Naive thymus-derived CD4-positive, alpha-beta T cell (primary cell): Measurements from ENCODE around the gene ATG4D. TPM values are rescaled to one million over a fixed set of nuclear protein-coding genes. Genes with fewer than 3 reads are reported as not detected.

Experiments
- ATAC-seq: fragments of 150-1000 bp; cut with Tn5 transposase; 2 replicates; pipeline ENCODE4 v1.10.0; 2021; ENCODE audit warnings: mild to moderate bottlenecking, moderate library complexity
- CTCF ChIA-PET: fragments of 350-600 bp; sonication (Branson Sonifier 250); formaldehyde crosslinking; loops from one replicate; lab custom pipeline; 2021; ENCODE audit warnings: antibody characterized with exemption; lab: Charles Lee
- POLR2A ChIA-PET: fragments of 350-600 bp; sonication (Branson Sonifier 250); formaldehyde crosslinking; loops from one replicate; lab custom pipeline; 2021; ENCODE audit warnings: antibody characterized with exemption, inconsistent platforms; lab: Charles Lee
- DNase-seq, 9 donors: peaks; one replicate each; pipeline versions ENCODE4 v3.0.0 to v3.0.0-alpha.2; 2020 to 2022; ENCODE audit warnings: mixed read lengths in 1 of 9
- H3K27ac ChIP-seq: one replicate; pipeline ENCODE4 v1.7.0; 2013; ENCODE audit warnings: mild to moderate bottlenecking, low read depth, low read length, moderate library complexity
- H3K27me3 ChIP-seq, 2 donors: one replicate each; pipeline ENCODE4 v1.7.0; 2013; ENCODE audit warnings: low read length in 2 of 2, mild to moderate bottlenecking in 2 of 2, moderate library complexity in 2 of 2; ENCODE audit not compliant: control insufficient read depth in 2 of 2, insufficient read depth in 2 of 2
- H3K36me3 ChIP-seq, 3 experiments: 1 replicate in 2 of 3; 2 replicates in 1 of 3; pipeline ENCODE4 v1.7.0; 2013; ENCODE audit warnings: low read length in 3 of 3, mild to moderate bottlenecking in 3 of 3, moderate library complexity in 1 of 3; ENCODE audit not compliant: insufficient read depth in 3 of 3, control insufficient read depth in 2 of 3
- H3K4me1 ChIP-seq, 2 donors: one replicate each; pipeline ENCODE4 v1.7.0; 2013; ENCODE audit warnings: low read length in 2 of 2, mild to moderate bottlenecking in 2 of 2, moderate library complexity in 1 of 2; ENCODE audit not compliant: control insufficient read depth in 2 of 2, insufficient read depth in 2 of 2
- H3K4me3 ChIP-seq: 2 replicates; pipeline ENCODE4 v1.7.0; 2013; ENCODE audit warnings: mild to moderate bottlenecking, low read length
- H3K9me3 ChIP-seq, 3 experiments: 1 replicate in 2 of 3; 2 replicates in 1 of 3; pipeline ENCODE4 v1.7.0; 2013; ENCODE audit warnings: low read length in 3 of 3; ENCODE audit not compliant: control insufficient read depth in 2 of 3
- H3K27ac Mint-ChIP-seq, 9 donors: one replicate each; pipeline ENCODE4 v1.8.0; 2020 to 2022; ENCODE audit warnings: mixed read lengths in 9 of 9, mild to moderate bottlenecking in 8 of 9, moderate library complexity in 5 of 9, inconsistent platforms in 2 of 9
- H3K27me3 Mint-ChIP-seq, 5 donors: one replicate each; pipeline ENCODE4 v1.8.0; 2021 to 2022; ENCODE audit warnings: mixed read lengths in 5 of 5, mild to moderate bottlenecking in 1 of 5
- H3K36me3 Mint-ChIP-seq, 5 donors: one replicate each; pipeline ENCODE4 v1.8.0; 2020 to 2022; ENCODE audit warnings: mixed read lengths in 5 of 5, mild to moderate bottlenecking in 3 of 5, inconsistent platforms in 1 of 5
- H3K4me1 Mint-ChIP-seq, 7 donors: one replicate each; pipeline ENCODE4 v1.8.0; 2020 to 2022; ENCODE audit warnings: mixed read lengths in 7 of 7, mild to moderate bottlenecking in 3 of 7, inconsistent platforms in 1 of 7
- H3K4me3 Mint-ChIP-seq, 10 donors: one replicate each; pipeline ENCODE4 v1.8.0; 2020 to 2022; ENCODE audit warnings: mild to moderate bottlenecking in 10 of 10, mixed read lengths in 10 of 10, moderate library complexity in 6 of 10, inconsistent platforms in 2 of 10
- H3K9me3 Mint-ChIP-seq, 11 donors: one replicate each; pipeline ENCODE4 v1.8.0; 2020 to 2022; ENCODE audit warnings: mixed read lengths in 11 of 11, mild to moderate bottlenecking in 4 of 11, inconsistent platforms in 1 of 11, moderate library complexity in 1 of 11
- intact Hi-C, 2 donors: fragments of 100-400 bp; cut with micrococcal nuclease; formaldehyde crosslinking; loops; one replicate each; pipeline ENCODE4 v1.15.1; 2023
- polyA plus RNA-seq, 2 donors: library from polyadenylated mRNA; unstranded; fragments of 300-500 nt; fragmentation: Illumina TruSeq; gene quantifications; one replicate each; pipeline ENCODE4 v1.2.3, GENCODE V29; 2021
- total RNA-seq, 6 experiments: library from RNA in 5 of 6; stranded (reverse) in 5 of 6; gene quantifications; 1 replicate in 5 of 6; 2 replicates in 1 of 6; pipeline ENCODE4 v1.2.3 and lab custom pipeline; 2021 to 2026

ATG4D gene
- total and polyA plus RNA-seq, 7 experiments from 2014 or later, result 12.9 to 70.3 (median 42.3) TPM

DNA sequence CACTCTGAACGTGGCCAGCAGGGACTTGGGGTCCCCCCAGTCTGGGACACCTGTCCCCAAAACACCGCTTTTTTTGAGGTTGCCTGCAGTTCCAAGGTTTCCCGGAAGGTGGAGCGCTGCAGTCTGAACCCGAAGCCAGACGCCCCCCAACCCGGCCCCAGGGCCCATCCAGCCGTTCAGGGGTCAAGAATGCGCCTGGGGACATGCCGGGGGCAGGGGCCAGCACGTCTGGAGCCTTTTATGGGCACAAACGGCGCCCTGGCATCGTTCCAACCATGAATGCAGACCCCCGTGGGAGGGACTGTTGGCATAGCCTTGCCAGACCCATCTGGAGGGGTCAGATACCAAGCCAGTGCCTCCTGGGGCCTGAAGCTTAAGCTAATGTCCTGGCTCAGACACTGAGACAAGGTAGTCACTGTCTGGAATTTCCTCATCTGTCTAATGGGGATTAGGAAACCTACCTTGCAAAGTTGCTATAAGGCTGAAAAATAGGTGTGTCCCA lies 33.4 kb upstream of the ATG4D start:
- peaks cover 0 to 8% of the 10 kb centered on the region in 2 donors for H3K27me3 ChIP-seq
- peaks cover 0 to 29% of the 10 kb centered on the region in 2 donors for H3K4me1 ChIP-seq
- Mint-ChIP-seq H3K4me1 (peaks cover 8 to 25% (median 19%) of the 10 kb centered on the region in 7 donors), H3K36me3 (peaks cover 0 to 6% (median 0%) of the 10 kb centered on the region in 5 donors), H3K27me3 (peaks cover 16 to 34% (median 18%) of the 10 kb centered on the region in 5 donors), H3K9me3 (no peaks in the 10 kb centered on the region), H3K4me3 (no peak overlapping the region), H3K27ac (no peak overlapping the region)
- H3K4me3 ChIP-seq, result no peak overlapping the region
- H3K27ac ChIP-seq, result no peak overlapping the region
- intact Hi-C loops, result loop anchor here (1.0 to 5.0 kb wide), 3 partner anchors 41 to 218 kb away; no protein-coding TSS in a partner anchor
- H3K9me3 ChIP-seq, result no peaks in the 10 kb centered on the region
- H3K36me3 ChIP-seq, result no peaks in the 10 kb centered on the region
- DNase-seq, result peak in 8 of 9 donors; percentile 29 to 72 (median 52)
- ChIA-PET POLR2A (no interaction called here), CTCF (interaction anchor here (0.6 kb wide), 1 partner anchor 32 kb away, joined by 4 read pairs; no protein-coding TSS in a partner anchor)
- peak; percentile 33 for ATAC-seq

- POLR2A ChIA-PET, result no interaction called here
- DNase-seq (no peak), ATAC-seq (no peak)
- peaks cover 15 to 30% (median 22%) of the 10 kb centered on the region in 7 donors for H3K4me1 Mint-ChIP-seq
- peak overlapping the region in 1 of 9 donors; percentile 9 for H3K27ac Mint-ChIP-seq
- peaks cover 0 to 2% (median 0%) of the 10 kb centered on the region in 11 donors for H3K9me3 Mint-ChIP-seq
- Histone ChIP-seq H3K9me3 (no peaks in the 10 kb centered on the region), H3K4me3 (no peak overlapping the region), H3K27me3 (peaks cover 0 to 12% of the 10 kb centered on the region in 2 donors), H3K36me3 (no peaks in the 10 kb centered on the region), H3K4me1 (peaks cover 7 to 39% of the 10 kb centered on the region in 2 donors), H3K27ac (no peak overlapping the region)
- H3K36me3 Mint-ChIP-seq, result peaks cover 0 to 6% (median 0%) of the 10 kb centered on the region in 5 donors
- intact Hi-C loops, result loop anchor here in 1 of 2 donors (5.0 kb wide), 1 partner anchor 221 kb away; no protein-coding TSS in a partner anchor
- peak overlapping the region in 4 of 10 donors; percentile 32 to 65 (median 57) for H3K4me3 Mint-ChIP-seq
- CTCF ChIA-PET, result no interaction called here
- peaks cover 34 to 55% (median 39%) of the 10 kb centered on the region in 5 donors for H3K27me3 Mint-ChIP-seq
Measured at GRCh38 chr19:10513223-10513622, 30.5 kb upstream of the ATG4D start.

- peaks cover 0 to 6% (median 1%) of the 10 kb centered on the region in 5 donors for H3K36me3 Mint-ChIP-seq
- POLR2A ChIA-PET, result no interaction called here
- intact Hi-C loops, result loop anchor here in 1 of 2 donors (5.0 kb wide), 1 partner anchor 222 kb away; no protein-coding TSS in a partner anchor
- peaks cover 0 to 17% of the 10 kb centered on the region in 2 donors for H3K27me3 ChIP-seq
- H3K9me3 ChIP-seq, result no peaks in the 10 kb centered on the region
- H3K4me1 Mint-ChIP-seq, result peaks cover 18 to 38% (median 29%) of the 10 kb centered on the region in 7 donors
- no peaks in the 10 kb centered on the region for H3K36me3 ChIP-seq
- peak overlapping the region; percentile 16 for H3K4me3 ChIP-seq
- DNase-seq, result peak in 3 of 9 donors; percentile 29 to 52 (median 37)
- CTCF ChIA-PET, result no interaction called here
- H3K27ac Mint-ChIP-seq, result no peak overlapping the region
- peaks cover 11 to 43% of the 10 kb centered on the region in 2 donors for H3K4me1 ChIP-seq
- ATAC-seq, result peak; percentile 49
- H3K4me3 Mint-ChIP-seq, result peak overlapping the region in 8 of 10 donors; percentile 32 to 81 (median 64)
- peaks cover 0 to 2% (median 0%) of the 10 kb centered on the region in 11 donors for H3K9me3 Mint-ChIP-seq
- H3K27ac ChIP-seq, result no peak overlapping the region
- peaks cover 45 to 68% (median 50%) of the 10 kb centered on the region in 5 donors for H3K27me3 Mint-ChIP-seq
Measured at GRCh38 chr19:10514211-10515145, 29.2 kb upstream of the ATG4D start.

GRCh38 chr19:10516064-10516385 lies 27.7 kb upstream of the ATG4D start:
- Histone ChIP-seq H3K36me3 (no peaks in the 10 kb centered on the region), H3K4me1 (peaks cover 11 to 36% of the 10 kb centered on the region in 2 donors), H3K9me3 (no peaks in the 10 kb centered on the region), H3K27me3 (peaks cover 0 to 17% of the 10 kb centered on the region in 2 donors), H3K27ac (no peak overlapping the region), H3K4me3 (peak overlapping the region; percentile 43)
- intact Hi-C loops, result no loop called here
- peak overlapping the region in 2 of 9 donors; percentile 29 to 31 for H3K27ac Mint-ChIP-seq
- peaks cover 0 to 6% (median 1%) of the 10 kb centered on the region in 5 donors for H3K36me3 Mint-ChIP-seq
- ATAC-seq (peak; percentile 72), DNase-seq (no peak)
- CTCF ChIA-PET, result interaction anchor here (1.1 kb wide), 1 partner anchor 15 kb away, joined by 3 read pairs; no protein-coding TSS in a partner anchor
- H3K4me3 Mint-ChIP-seq, result peak overlapping the region in 6 of 10 donors; percentile 0 to 81 (median 40)
- H3K4me1 Mint-ChIP-seq, result peaks cover 18 to 43% (median 30%) of the 10 kb centered on the region in 7 donors
- POLR2A ChIA-PET, result no interaction called here
- peaks cover 0 to 2% (median 0%) of the 10 kb centered on the region in 11 donors for H3K9me3 Mint-ChIP-seq
- H3K27me3 Mint-ChIP-seq, result peaks cover 49 to 73% (median 53%) of the 10 kb centered on the region in 5 donors

GRCh38 chr19:10516671-10517286 lies 26.9 kb upstream of the ATG4D start:
- Histone ChIP-seq H3K9me3 (no peaks in the 10 kb centered on the region), H3K36me3 (no peaks in the 10 kb centered on the region), H3K27me3 (peaks cover 0 to 17% of the 10 kb centered on the region in 2 donors), H3K4me1 (peaks cover 11 to 36% of the 10 kb centered on the region in 2 donors), H3K4me3 (peak overlapping the region; percentile 43), H3K27ac (no peak overlapping the region)
- Mint-ChIP-seq H3K4me3 (peak overlapping the region; percentile 18 to 81 (median 65)), H3K27ac (peak overlapping the region in 2 of 9 donors; percentile 31 to 46), H3K36me3 (peaks cover 0 to 6% (median 1%) of the 10 kb centered on the region in 5 donors), H3K27me3 (peaks cover 49 to 69% (median 53%) of the 10 kb centered on the region in 5 donors), H3K9me3 (peaks cover 0 to 2% (median 0%) of the 10 kb centered on the region in 11 donors), H3K4me1 (peaks cover 18 to 43% (median 30%) of the 10 kb centered on the region in 7 donors)
- POLR2A ChIA-PET, result interaction anchor here (1.8 kb wide), 1 partner anchor 49 kb away, joined by 4 read pairs; the partner anchor contains the start of gene KRI1
- DNase-seq (no peak), ATAC-seq (no peak)
- intact Hi-C loops, result no loop called here
- CTCF ChIA-PET, result no interaction called here

GRCh38 chr19:10517361-10517759 lies 26.3 kb upstream of the ATG4D start, which contains the start of gene S1PR5:
Gene S1PR5 (minus strand): TSS chr19:10517447. CDS start chr19:10515011, 2,436 bp downstream.
- no peaks in the 10 kb centered on the region for H3K9me3 ChIP-seq
- intact Hi-C loops, result no loop called here
- peak within 1 kb of the TSS; percentile 39 to 88 (median 78) for H3K4me3 Mint-ChIP-seq
- ATAC-seq (peak; percentile 30), DNase-seq (peak in 1 of 9 donors; percentile 33)
- H3K4me3 ChIP-seq, result peak within 1 kb of the TSS; percentile 43
- peaks cover 0 to 6% (median 1%) of the 10 kb centered on the region in 5 donors for H3K36me3 Mint-ChIP-seq
- no peak within 1 kb of the TSS for H3K27ac ChIP-seq
- CTCF ChIA-PET, result no interaction called here
- H3K9me3 Mint-ChIP-seq, result peaks cover 0 to 2% (median 0%) of the 10 kb centered on the region in 11 donors
- H3K4me1 Mint-ChIP-seq, result peaks cover 18 to 43% (median 30%) of the 10 kb centered on the region in 7 donors
- peaks cover 0 to 17% of the 10 kb centered on the region in 2 donors for H3K27me3 ChIP-seq
- no peaks in the 10 kb centered on the region for H3K36me3 ChIP-seq
- H3K27ac Mint-ChIP-seq, result peak within 1 kb of the TSS in 3 of 9 donors; percentile 31 to 63 (median 46)
- H3K27me3 Mint-ChIP-seq, result peaks cover 49 to 67% (median 53%) of the 10 kb centered on the region in 5 donors
- POLR2A ChIA-PET, result interaction anchor here (1.8 kb wide), 1 partner anchor 49 kb away, joined by 4 read pairs; the partner anchor contains the start of gene KRI1
- peaks cover 11 to 41% of the 10 kb centered on the region in 2 donors for H3K4me1 ChIP-seq
